Measurements from ENCODE around the gene SLX9. TPM values are rescaled to one million over a fixed set of nuclear protein-coding genes. Genes with fewer than 3 reads are reported as not detected.

Gene SLX9
- total RNA-seq, 2 experiments from 2014 or later = 18.6 to 61.6 TPM

DNA sequence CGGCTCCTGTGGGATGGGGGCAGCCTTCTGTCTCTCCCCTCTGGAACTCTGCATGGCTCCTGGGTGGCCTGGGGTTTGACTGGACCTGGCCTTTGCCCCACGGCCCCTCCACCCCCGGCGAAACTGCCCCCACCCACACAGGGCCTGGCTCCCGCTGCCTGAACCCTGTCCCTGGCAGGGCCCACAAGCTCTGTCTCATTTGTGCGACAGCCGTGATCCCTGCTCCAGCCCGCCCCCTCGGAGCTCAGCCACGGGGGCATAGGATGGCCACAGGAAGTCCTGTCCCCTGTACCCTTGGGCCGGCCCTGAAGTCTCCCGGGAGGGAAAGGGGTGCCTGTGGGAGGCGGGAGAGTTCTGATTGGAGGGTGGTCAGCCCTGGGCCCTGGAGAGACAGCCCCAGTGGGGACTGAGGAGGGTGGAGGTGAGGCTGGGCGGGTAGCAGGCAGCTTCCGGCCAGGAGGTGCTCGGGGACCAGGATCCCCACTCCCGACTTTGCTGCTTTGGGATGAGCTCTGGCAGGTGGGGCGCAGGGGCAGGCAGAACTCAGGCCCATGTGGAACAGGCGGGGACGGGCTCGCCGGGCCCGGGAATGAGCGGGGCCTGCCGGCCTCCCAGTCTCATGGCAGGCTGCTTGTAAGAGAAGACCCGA lies 45.1 kb downstream of the SLX9 start:
- intact Hi-C loops (cut with micrococcal nuclease; ENCODE audit: unreplicated experiment) = no loop called here
- Histone ChIP-seq H2AFZ (ENCODE audit: low read length) (no peak overlapping the region), H3K4me1 (ENCODE audit: insufficient read depth, low read length, poor library complexity, severe bottlenecking) (no peaks in the 10 kb centered on the region), H3K79me2 (ENCODE audit: insufficient read depth, low read depth, low read length) (no peaks in the 10 kb centered on the region), H3K27ac (ENCODE audit: low read depth, low read length, poor library complexity, severe bottlenecking) (no peak overlapping the region), H4K20me1 (ENCODE audit: insufficient read depth, low read length) (no peaks in the 10 kb centered on the region), H3K4me2 (ENCODE audit: low read length) (no peak overlapping the region), H3K4me3 (ENCODE audit: low read depth, low read length, poor library complexity, severe bottlenecking) (no peak overlapping the region), H3K36me3 (ENCODE audit: insufficient read depth, low read length) (no peaks in the 10 kb centered on the region), H3K9me3 (ENCODE audit: low read length) (no peaks in the 10 kb centered on the region), H3K9me2 (ENCODE audit: insufficient read depth, low read length) (no peaks in the 10 kb centered on the region)
- TF ChIP-seq EZH2phosphoT487 (IDR thresholded peaks at IDR 0.05; ENCODE audit: borderline replicate concordance, low read depth, low read length) = no peak
- TF ChIP-seq, protein P1, sequence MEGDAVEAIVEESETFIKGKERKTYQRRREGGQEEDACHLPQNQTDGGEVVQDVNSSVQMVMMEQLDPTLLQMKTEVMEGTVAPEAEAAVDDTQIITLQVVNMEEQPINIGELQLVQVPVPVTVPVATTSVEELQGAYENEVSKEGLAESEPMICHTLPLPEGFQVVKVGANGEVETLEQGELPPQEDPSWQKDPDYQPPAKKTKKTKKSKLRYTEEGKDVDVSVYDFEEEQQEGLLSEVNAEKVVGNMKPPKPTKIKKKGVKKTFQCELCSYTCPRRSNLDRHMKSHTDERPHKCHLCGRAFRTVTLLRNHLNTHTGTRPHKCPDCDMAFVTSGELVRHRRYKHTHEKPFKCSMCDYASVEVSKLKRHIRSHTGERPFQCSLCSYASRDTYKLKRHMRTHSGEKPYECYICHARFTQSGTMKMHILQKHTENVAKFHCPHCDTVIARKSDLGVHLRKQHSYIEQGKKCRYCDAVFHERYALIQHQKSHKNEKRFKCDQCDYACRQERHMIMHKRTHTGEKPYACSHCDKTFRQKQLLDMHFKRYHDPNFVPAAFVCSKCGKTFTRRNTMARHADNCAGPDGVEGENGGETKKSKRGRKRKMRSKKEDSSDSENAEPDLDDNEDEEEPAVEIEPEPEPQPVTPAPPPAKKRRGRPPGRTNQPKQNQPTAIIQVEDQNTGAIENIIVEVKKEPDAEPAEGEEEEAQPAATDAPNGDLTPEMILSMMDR (conservative IDR thresholded peaks at IDR 0.05; ENCODE audit: low read length) = no peak
- POLR2A ChIA-PET = interaction anchor here (0.6 kb wide), 1 partner anchor 143 kb away, joined by 3 read pairs; no protein-coding TSS in a partner anchor
- CTCF ChIA-PET (ENCODE audit: unreplicated experiment) = no interaction called here
- DNase-seq (ENCODE audit: low spot score) = no peak
- no TSS peak for BruUV-seq (replicated peaks)

DNA sequence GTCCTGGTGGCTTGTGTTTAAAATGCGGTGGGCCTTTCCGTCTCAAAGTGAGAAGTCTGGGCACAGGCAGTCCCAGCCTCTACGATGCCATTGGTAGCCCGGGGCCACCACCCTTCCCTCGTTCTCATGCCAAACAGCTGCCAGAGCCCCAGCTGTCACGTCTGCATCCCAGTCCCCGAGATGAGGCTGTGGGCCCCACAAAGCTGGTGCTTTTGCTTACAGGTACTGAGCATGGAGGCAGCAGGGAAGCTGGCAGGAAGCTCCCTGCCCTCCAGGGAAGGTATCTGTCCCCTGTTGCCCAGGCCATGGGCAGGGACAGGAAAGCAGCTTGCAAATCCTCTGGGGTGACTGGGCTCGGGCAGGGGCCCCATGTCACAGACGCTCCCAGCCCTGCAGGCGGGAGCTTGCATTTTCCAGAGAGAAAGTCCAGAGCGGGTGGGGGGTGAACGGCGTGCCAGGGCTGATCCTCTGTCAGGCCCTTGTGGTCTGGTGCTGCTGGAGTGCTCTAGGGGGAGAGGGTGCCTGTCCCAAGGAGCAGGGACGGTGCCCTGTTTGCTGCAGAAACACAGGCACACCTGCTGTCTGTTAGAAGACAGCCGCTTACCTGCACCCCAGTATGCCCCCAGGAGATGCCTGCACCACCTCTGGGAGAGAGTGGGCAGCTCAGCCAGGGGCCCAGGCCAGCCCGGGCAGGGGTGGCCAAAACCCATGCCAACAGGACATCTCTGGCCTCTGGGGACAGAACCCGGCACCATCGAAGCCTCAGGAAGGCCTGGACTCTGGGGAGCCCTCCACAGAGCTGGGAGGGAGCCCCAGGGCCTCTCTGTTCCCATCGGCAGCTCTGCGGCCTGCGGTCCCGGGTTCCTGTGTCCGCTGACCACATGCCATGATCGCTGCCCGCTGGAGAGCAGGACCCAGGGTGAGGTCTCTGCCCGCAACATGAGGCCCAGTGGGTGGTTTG lies 45.9 kb downstream of the SLX9 start:
- no peak overlapping the region for H3K4me2 ChIP-seq (ENCODE audit: low read length)
- H3K79me2 ChIP-seq (ENCODE audit: insufficient read depth, low read depth, low read length) = no peaks in the 10 kb centered on the region
- no peaks in the 10 kb centered on the region for H3K9me2 ChIP-seq (ENCODE audit: insufficient read depth, low read length)
- ChIA-PET POLR2A (no interaction called here), CTCF (ENCODE audit: unreplicated experiment) (no interaction called here)
- no TSS peak for BruUV-seq (replicated peaks)
- DNase-seq (ENCODE audit: low spot score) = no peak
- no peak overlapping the region for H2AFZ ChIP-seq (ENCODE audit: low read length)
- H3K27ac ChIP-seq (ENCODE audit: low read depth, low read length, poor library complexity, severe bottlenecking) = no peak overlapping the region
- H3K4me1 ChIP-seq (ENCODE audit: insufficient read depth, low read length, poor library complexity, severe bottlenecking) = no peaks in the 10 kb centered on the region
- intact Hi-C loops (cut with micrococcal nuclease; ENCODE audit: unreplicated experiment) = no loop called here
- H3K4me3 ChIP-seq (ENCODE audit: low read depth, low read length, poor library complexity, severe bottlenecking) = no peak overlapping the region
- no peak for TF ChIP-seq EZH2phosphoT487 (IDR thresholded peaks at IDR 0.05; ENCODE audit: borderline replicate concordance, low read depth, low read length)
- TF ChIP-seq, protein P1 (conservative IDR thresholded peaks at IDR 0.05; ENCODE audit: low read length) = no peak
- no peaks in the 10 kb centered on the region for H3K36me3 ChIP-seq (ENCODE audit: insufficient read depth, low read length)
- no peaks in the 10 kb centered on the region for H3K9me3 ChIP-seq (ENCODE audit: low read length)
- H4K20me1 ChIP-seq (ENCODE audit: insufficient read depth, low read length) = no peaks in the 10 kb centered on the region
